SIG-M5 treated with dmso at 0.1 percent for 504 hours (cell line): ENCODE data around the gene CCNK.
A peak's percentile ranks its signal among the peaks of the same experiment; 100 is the strongest.

Experiments
- DNase-seq: peaks from one replicate; lab custom pipeline; 2025; ENCODE audit not compliant: unreplicated experiment; lab: John Stamatoyannopoulos, UW

The CCNK gene

DNA sequence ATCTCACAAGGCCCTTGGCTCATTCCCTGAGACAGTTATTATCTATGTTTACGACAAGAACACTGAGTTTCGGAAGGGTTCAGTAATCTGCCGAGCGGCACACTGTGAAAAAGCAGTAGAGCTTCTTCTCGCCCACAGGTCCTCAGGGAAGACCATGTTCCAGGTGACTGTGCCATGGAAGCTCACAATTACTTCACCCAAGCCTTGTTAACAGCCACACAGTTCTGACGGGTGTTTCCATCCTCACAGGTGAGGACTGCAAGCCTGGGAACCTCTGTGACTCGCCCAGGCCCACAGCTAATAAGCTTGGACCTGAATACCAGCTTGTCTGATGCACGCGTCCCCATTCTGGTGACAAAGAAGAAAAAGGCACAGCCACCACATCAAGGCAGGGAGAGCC is 15.9 kb upstream of the CCNK start:
- no peak for DNase-seq

GRCh38 chr14:99466758-99467157 is 14.5 kb upstream of the CCNK start:
- DNase-seq = no peak

DNA sequence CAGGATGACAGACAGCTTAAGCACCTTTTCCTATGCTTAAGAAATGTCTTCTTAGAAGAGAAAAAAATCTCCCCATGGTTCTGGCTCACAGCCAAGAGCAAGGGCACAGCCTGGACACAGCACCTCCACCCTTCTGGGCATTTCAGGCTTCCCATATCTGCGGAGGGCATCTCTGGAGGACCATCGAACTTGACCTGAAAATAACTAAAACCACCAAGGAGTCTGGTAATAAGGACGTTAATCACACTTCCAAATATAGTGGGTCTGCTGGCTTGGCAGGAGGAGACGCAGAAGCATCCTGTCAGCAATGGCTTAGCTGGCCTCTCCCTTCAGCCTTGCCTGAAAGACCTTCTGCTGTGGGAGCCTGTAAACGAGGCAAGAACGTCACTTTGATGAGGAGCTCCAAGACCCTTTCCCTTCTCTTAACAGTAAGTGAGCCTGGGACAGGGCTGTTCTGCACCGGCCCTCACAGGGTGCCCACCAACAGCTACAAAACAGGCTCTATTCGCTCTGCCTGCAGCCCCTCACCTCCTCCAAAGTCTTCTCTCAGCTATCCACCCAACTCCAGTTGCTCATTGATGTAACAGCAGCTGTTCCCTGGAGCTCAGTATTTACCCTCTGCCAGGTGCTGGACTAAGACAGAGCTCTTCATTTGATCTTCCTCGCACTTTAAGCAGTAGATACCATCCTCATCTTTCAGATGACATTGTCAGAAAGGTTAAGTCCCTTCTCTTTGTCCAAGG is 13.7 kb upstream of the CCNK start:
- no peak for DNase-seq

DNA sequence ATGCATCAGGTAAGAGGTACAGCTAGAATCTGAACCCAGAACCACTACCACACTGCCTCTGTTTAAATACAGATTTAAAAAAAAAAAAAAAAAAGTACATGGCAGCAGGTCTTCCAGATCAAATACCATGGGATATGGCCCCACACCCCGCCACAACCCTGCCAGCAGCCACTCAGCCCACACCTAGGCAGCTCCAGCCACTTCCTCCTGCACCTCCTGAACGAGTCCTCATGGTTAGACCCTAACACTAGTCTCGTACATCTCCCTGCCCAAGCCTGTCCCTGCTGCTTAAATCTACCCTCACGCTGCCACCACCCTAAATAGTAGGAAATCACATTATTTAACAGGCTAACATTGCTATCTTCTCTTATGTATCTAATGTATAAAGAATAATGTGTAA is 13.1 kb upstream of the CCNK start:
- DNase-seq = no peak

DNA sequence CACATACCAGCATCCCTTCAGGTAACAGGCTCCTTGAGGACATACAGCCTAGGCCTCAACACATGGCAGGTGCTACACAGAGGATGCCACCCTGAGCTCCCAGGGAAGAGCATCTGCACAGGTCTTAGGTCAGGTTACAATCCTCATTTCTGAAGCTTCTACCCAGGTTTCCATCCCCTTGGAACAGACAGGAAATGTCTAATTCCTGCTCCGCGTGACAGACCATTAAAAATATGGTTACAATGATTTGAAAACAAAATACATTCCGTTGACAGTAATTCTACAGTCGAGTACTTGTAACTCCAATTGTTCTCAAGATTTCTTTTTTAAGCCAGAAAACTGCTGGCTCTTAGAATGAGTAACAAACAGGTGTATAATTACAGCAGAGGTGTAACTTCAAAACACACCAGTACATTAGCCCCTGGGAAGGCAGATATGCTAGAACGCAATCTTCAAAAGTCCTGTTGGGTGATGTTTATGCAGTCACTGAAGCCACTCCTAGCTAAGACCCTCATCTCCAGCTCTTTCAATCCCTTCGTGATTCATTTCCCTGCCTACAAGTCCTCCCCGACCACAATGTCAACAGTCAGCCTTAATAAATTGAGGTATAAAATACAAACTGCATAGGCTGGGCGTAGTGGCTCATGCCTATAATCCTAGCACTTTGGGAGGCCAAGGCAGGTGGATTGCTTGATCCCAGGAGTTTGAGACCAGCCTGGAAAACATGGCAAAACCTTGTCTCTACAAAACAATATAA is 12.2 kb upstream of the CCNK start:
- DNase-seq = no peak

- DNase-seq = no peak
These were observed 9.5 kb upstream of the CCNK start for GRCh38 chr14:99471731-99472130.

DNA sequence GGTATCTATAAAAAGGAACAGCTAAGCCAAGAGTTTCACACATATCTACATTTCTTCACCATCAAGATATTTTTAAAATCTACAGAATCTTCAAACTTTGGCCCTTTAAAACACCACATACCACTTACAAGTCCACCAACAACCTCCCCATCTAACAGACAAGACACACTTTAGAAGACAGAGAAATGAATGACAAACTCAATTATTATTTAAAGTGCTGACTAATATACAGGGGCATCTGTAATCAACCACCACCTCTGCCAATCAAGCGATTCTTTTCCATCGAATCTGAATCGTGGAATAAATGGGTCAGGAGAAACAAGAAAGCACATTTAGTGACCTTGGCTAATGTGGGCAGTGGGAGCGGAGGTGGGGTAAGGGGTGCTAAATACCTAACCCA is 8.3 kb upstream of the CCNK start:
- no peak for DNase-seq

DNA sequence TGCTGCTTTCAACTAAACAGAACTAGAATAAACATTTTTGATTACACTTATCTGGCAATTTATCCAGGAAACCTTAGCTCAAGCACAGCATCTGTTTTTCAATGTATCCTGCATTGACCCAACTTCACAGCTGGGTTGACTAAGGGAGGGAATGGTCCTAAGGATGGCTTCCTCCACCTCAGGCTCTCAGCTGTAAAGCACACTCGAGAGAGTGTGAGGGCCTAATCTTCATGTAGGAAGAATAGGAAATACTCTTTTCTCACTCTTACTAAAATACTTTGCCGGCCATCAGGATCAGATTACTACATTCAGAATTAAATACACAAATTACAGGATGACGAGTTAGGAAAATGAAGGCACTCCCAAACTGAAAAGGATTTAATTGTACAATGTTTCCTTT is 7.8 kb upstream of the CCNK start:
- no peak for DNase-seq

DNA sequence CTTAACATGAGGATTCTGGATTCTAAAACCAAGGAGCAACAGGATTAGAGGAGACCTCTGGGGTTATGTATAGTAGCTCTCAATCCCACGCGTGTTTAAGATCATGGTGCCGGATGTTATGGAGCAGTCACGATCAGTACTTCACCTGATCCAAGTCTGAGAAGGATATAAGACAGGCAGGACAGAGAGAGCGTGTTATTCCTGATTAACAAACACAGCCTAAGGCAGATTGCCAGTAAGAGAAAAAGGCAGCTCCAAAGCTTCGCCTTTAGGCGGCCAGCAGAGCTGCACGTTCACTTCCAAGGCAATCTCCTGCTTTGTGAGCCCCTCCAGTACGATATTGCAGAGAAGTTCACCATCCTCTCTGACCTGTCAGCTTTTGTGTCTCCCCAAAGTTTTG is 6.0 kb upstream of the CCNK start:
- DNase-seq = peak; percentile 8

DNA sequence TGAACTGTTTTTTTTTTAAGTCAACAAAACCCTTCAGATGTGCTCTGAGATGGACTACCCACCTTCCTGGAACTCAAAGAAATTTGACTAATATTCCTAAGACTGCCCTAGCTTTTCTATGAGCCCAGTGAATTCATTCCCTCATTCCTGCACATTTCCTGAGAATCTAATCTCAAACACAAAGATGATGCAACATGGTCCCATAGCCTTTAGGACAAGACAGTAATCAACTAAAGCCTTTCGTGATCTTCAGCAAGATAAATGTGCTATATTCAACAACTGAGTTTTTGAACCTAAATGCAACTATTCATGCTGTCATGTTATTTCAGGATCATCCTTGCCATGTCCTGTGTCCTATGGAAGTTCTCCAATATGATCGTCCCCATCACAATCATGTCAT is 5.5 kb upstream of the CCNK start:
- no peak for DNase-seq

- peak; percentile 79 for DNase-seq
These were observed 4.3 kb upstream of the CCNK start for GRCh38 chr14:99476864-99477263.

DNA sequence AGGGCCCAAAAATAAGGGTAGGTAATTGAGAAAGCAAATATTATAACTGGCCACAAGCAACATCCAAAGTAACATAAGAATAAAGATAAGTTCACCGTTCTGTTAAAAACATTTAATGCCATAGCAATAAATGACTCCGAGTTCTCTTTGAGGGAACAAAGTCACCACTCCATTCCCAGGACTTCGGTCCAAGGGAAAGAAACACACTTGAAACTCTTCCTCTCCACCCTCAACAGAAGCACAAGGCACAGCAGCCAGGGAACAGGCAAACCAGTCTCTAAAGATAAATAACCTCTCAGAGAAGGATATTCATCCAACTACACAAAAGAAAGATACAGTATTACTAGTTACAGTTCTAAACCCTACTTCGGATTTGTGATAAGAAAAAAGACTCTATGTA is 3.1 kb upstream of the CCNK start:
- DNase-seq = no peak

- no peak for DNase-seq
These were observed 1.9 kb upstream of the CCNK start for GRCh38 chr14:99479160-99479905.

DNA sequence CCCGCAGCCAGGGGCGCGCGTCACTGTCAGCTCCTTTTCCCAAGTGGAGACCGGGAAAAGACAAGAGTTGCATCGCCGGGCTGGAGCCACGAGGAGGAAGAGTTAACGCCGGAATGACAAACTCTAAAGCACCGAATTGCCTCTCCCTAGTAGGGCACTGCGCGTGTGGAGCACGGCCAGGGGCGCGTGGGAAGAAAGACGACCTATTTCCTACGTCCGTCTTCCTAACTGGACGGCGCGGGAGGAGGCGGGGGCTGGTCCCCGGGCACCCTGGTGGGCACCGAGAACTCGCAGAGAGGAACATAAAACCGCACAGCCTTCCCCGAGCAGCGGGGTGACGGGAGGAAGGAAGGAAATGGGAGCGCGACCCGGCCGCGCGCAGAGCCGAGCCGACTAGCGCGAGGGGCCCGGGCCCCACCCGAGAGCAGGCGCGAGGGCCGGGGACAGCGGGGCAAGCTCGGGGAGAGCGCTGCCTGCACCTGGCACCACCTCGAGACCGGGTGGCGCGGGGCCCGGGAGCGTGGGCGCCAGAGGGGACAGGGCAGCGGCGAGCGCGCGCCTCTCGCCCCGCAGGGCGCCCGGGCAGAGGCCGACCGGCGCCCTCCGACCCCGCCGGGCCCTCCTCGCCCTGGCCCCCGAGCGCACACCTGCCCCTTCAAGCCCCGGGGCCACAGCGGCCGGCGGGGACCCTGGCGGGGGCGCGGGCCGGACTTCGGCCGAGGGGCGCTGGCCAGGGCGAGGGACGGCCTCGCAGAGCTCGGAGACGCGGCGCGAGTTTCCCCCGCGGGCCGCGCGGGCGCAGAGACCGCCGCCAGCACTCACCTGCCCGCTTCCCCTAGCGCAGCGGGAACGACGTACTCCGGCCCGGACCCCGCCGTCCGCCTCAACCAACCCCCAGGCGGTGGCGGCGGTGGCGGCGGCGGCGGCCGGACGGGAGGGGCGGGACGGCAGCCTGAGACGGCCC is 1.0 kb upstream of the CCNK start, which contains the start of gene SETD3:
SETD3 (minus strand) TSS at position 954 of the 964 bp plus-strand sequence. CDS start 15,054 bp downstream, outside the sequence.
- peak; percentile 35 for DNase-seq

GRCh38 chr14:99481745-99482099 is 513 bp downstream of the CCNK start:
- peak; percentile 38 for DNase-seq

DNA sequence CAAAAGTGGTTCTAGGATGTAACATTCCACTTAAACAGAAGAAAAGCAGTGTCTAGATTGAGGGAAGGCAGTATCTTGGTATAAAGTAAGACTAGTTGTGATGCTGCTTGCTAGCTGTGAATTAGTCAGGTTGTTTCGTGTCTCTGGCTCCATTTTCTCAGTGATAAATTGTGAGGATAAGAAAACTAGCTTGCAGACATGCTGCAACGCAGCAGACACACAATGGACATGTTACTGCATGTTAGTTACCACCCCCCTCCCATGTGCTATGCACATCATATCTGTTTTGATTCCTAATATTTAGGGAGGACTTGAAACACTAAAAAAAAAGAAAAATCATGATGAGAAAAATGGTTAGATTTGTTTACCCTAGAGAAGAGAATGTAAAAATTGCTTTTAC is 2.9 kb downstream of the CCNK start:
- DNase-seq = no peak

GRCh38 chr14:99497341-99497740 is 16.1 kb downstream of the CCNK start:
- no peak for DNase-seq

GRCh38 chr14:99497894-99498293 is 16.7 kb downstream of the CCNK start:
- DNase-seq = no peak

DNA sequence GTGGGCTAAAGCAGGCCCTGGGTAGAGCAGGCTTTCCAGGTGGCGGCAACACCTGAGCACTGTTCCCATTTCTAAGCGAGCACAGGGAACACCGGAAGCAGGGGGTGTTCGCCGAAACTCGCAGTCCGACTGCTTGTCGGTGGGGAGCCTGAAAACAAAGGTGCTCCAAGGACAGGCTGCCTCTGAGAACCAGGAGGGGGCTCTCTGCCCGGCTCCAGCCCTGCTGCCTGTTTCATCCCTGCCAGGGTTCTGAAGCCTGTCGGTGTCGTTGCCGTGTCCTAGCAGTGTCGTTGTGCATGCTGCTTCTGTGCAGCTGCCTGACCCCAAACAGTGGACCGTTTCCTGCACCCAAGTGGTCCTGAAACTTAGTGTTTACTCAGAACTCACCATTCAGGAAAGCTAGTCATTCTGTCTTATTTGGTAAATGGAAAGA is 21.8 kb downstream of the CCNK start:
- DNase-seq = no peak

- no peak for DNase-seq
These were observed 22.7 kb downstream of the CCNK start for GRCh38 chr14:99503848-99504453.
